NCI-H2081 treated with DMSO at 0.1 percent for 48 hours (cell line): ENCODE results near the gene PLXNC1.
"Not testable (repeated sequence)": the region's sequence is repeated elsewhere in the genome, so short reads cannot be mapped to it uniquely, and the experiment has no call there.

ENCODE experiments used
- DNase-seq: peaks from one replicate; lab custom pipeline; 2025; lab: John Stamatoyannopoulos, UW

Gene PLXNC1

GRCh38 chr12:94289461-94290312 lies 141.3 kb downstream of the PLXNC1 start:
- DNase-seq = no peak

- DNase-seq = no peak
Observed at GRCh38 chr12:94290353-94290752, 142.0 kb downstream of the PLXNC1 start.

- no peak for DNase-seq
Observed at GRCh38 chr12:94297096-94297699, 148.8 kb downstream of the PLXNC1 start.

- DNase-seq = no peak
Observed at GRCh38 chr12:94297876-94298505, 149.6 kb downstream of the PLXNC1 start.

GRCh38 chr12:94299846-94300245 lies 151.5 kb downstream of the PLXNC1 start:
- no peak for DNase-seq

GRCh38 chr12:94304012-94304411 lies 155.6 kb downstream of the PLXNC1 start:
- no peak for DNase-seq

GRCh38 chr12:94304566-94305061 lies 156.2 kb downstream of the PLXNC1 start:
- DNase-seq = no peak

GRCh38 chr12:94305130-94305957 lies 157.0 kb downstream of the PLXNC1 start:
- DNase-seq = no peak

GRCh38 chr12:94308612-94309011 lies 160.2 kb downstream of the PLXNC1 start:
- no peak for DNase-seq

GRCh38 chr12:94309373-94309772 lies 161.0 kb downstream of the PLXNC1 start:
- DNase-seq = no peak

GRCh38 chr12:94312378-94312777 lies 164.0 kb downstream of the PLXNC1 start:
- DNase-seq = no peak

- DNase-seq = not testable (repeated sequence)
Observed at GRCh38 chr12:94316600-94316999, 168.2 kb downstream of the PLXNC1 start.

- DNase-seq = no peak
Observed at GRCh38 chr12:94318181-94318580, 169.8 kb downstream of the PLXNC1 start.

- DNase-seq = no peak
Observed at GRCh38 chr12:94320109-94320508, 171.7 kb downstream of the PLXNC1 start.

- DNase-seq = no peak
Observed at GRCh38 chr12:94322346-94322745, 174.0 kb downstream of the PLXNC1 start.

- no peak for DNase-seq
Observed at GRCh38 chr12:94326234-94326633, 177.9 kb downstream of the PLXNC1 start.

- DNase-seq = no peak
Observed at GRCh38 chr12:94326727-94327126, 178.3 kb downstream of the PLXNC1 start.

- no peak for DNase-seq
Observed at GRCh38 chr12:94327809-94328208, 179.4 kb downstream of the PLXNC1 start.

GRCh38 chr12:94329366-94329765 lies 181.0 kb downstream of the PLXNC1 start:
- no peak for DNase-seq

- no peak for DNase-seq
Observed at GRCh38 chr12:94333396-94333795, 185.0 kb downstream of the PLXNC1 start.

- DNase-seq = no peak
Observed at GRCh38 chr12:94336211-94336925, 188.0 kb downstream of the PLXNC1 start.
